T-helper 1 cell treated with Interleukin-12 subunit alpha and Interleukin-12 subunit beta and Interleukin-4 antibody, amounts not matched to agents 30 μg/mL and 1 μg/mL, for 36 hours (primary cell): ENCODE measurements around the gene GJC2.

Experiments used
- H3K27ac Mint-ChIP-seq: one replicate; pipeline ENCODE4 v1.8.0; 2021; ENCODE audit warnings: mild to moderate bottlenecking, mixed read lengths
- H3K27me3 Mint-ChIP-seq: one replicate; pipeline ENCODE4 v1.8.0; 2021; ENCODE audit warnings: low read depth, mixed read lengths
- H3K36me3 Mint-ChIP-seq: one replicate; pipeline ENCODE4 v1.8.0; 2021; ENCODE audit warnings: low read depth, mixed read lengths
- H3K4me1 Mint-ChIP-seq: one replicate; pipeline ENCODE4 v1.8.0; 2021; ENCODE audit warnings: low read depth, mixed read lengths
- H3K4me3 Mint-ChIP-seq: one replicate; pipeline ENCODE4 v1.8.0; 2021; ENCODE audit warnings: mild to moderate bottlenecking, moderate library complexity, mixed read lengths
- H3K9me3 Mint-ChIP-seq: one replicate; pipeline ENCODE4 v1.8.0; 2021; ENCODE audit warnings: mixed read lengths

GJC2 gene

DNA sequence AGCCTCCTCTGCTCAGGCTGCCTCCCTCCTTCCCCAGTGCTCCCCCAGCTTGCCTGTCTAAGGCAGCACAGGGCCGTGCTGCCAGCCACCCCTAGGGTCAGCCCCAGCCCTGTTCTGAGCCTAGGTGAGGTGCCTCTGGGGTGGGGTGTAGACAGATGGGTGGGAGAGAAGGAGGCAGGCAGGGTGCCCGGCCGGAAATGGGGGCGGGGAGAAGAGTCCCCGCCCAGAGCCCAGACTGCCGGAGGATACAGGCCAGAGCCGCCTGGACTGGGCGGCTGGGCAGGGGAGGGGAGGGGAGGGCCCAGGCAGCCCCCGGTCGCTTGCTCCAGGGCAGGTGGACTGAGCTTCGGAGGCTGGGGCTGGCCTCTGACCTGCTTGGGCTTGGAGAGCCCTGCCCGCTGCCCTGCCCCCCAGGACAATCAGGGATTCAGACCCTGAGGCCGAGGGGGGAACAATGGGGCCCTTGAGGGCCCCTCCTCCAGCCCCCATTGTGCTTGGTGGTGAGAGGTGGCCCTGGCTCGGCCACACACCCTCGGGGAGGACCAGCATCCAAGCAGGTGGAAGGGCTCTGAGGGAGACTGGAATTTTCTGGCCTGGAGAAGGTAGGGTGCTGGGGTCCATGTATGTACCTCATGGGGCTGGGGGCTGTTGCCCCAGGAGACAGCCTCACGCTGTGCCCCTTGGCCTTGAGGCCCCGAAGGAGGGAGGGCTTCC, at the start of gene GJC2:
Gene GJC2, plus strand, starts transcription at position 525 of the 714 bp plus-strand sequence. CDS start 7,829 bp downstream, outside the sequence.
- Mint-ChIP-seq H3K9me3 (no peaks in the 10 kb centered on the region), H3K4me1 (peaks cover 1% of the 10 kb centered on the region), H3K4me3 (no peak within 1 kb of the TSS), H3K36me3 (no peaks in the 10 kb centered on the region), H3K27me3 (no peaks in the 10 kb centered on the region), H3K27ac (no peak within 1 kb of the TSS)

DNA sequence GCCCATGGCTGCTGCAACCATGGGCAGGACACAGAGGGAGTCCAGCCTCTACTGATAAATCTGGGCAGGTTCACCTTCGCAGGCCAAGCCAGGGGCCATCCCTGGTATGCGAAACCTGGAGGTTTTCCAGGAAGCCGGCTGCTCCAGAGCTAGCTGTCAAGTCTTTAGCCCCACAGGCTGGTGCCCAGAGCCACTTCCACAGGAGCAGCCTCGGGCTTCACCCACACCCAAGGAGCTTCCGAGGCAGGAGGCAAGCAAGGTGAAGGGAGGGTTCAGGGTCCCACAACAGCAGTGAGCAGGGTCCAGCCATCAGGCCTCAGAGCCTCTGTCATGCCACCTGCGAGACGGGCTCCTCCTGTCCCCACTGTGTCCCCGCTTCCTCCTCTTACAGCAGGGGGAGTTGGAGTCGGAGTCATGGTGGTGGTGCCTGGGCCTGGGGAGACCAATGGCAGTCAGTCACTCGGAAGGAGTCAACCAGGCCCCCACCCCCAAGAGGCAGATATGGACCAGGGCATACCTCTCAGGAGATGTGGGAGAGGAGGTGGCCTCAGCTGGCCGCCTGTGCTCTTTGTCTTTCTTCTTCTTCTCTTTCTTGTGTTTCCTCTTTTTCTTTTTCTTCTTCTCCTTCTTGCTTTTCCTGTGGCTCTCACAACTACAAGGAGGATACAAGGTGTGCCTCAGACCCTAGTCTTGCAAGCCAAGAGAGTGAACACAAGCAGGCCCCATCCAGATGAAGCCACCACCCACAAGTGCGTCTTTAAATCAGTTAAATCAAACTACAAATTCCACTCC, 48.7 kb upstream of the GJC2 start:
- Mint-ChIP-seq H3K4me3 (peak overlapping the region; percentile 58), H3K36me3 (peaks cover 22% of the 10 kb centered on the region), H3K27ac (peak overlapping the region; percentile 75), H3K27me3 (no peaks in the 10 kb centered on the region), H3K9me3 (no peaks in the 10 kb centered on the region), H3K4me1 (peaks cover 9% of the 10 kb centered on the region)

DNA sequence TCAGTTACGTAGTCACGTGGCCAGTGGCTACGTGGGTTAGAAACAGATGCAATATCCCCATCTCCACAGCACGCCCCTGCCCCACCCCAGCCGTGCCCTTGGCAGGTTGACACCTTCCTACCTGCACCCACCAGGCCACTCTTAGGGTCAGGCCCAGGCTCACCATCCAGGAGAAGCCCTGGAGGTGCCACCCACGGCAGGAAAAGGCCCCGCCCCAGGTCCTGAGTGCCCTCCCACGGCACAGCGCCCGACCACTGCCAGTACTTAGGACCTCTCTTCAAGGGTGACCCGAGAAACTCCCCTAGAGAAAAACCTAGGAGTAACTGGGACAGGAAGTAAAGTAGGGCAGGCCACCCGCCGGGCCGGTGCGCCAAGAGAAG, 48.1 kb upstream of the GJC2 start:
- Mint-ChIP-seq H3K27me3 (no peaks in the 10 kb centered on the region), H3K4me1 (peaks cover 9% of the 10 kb centered on the region), H3K27ac (peak overlapping the region; percentile 19), H3K36me3 (peaks cover 21% of the 10 kb centered on the region), H3K9me3 (no peaks in the 10 kb centered on the region), H3K4me3 (peak overlapping the region; percentile 58)

DNA sequence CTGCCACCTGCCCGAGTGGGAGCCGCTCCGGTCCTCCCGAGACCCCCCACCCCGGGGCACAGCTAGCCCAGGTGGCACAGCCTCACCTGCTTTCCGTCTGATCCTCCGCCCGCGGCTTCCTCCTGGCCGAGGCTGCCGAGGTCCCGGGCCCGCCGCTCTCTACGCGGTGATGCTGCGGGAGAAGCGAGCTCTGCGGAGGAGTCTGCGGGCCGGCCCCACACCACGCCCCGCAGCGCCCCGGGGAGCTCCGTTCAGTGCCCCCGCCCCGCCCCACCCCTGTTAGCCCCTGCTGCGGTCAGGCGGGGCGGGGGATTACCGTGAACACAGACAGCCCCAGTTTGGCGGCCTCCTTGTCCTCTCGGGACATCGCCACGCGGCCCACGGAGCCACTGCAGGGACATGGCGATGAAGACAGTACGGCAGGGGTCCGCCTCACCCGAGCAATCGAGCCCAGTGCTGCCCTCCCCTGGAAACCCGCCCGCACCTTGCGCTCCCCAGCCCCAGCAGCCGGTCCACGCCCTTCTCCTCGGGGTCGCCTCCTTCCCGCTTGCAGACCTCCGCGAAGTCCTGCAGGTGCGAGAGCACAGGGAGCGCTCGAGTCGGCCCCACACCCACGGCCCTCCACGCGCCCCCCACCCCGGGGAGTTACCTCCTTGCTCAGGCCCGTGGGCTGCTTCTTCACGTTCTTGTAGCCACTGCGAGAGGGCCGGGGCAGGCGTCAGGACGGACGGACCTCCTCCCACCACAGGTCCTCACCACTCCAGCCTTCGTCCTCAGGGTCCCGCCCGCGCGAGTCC, 47.5 kb upstream of the GJC2 start:
- Mint-ChIP-seq H3K4me1 (peaks cover 9% of the 10 kb centered on the region), H3K4me3 (peak overlapping the region; percentile 78), H3K27ac (peak overlapping the region; percentile 75), H3K36me3 (peaks cover 21% of the 10 kb centered on the region), H3K27me3 (no peaks in the 10 kb centered on the region), H3K9me3 (no peaks in the 10 kb centered on the region)

DNA sequence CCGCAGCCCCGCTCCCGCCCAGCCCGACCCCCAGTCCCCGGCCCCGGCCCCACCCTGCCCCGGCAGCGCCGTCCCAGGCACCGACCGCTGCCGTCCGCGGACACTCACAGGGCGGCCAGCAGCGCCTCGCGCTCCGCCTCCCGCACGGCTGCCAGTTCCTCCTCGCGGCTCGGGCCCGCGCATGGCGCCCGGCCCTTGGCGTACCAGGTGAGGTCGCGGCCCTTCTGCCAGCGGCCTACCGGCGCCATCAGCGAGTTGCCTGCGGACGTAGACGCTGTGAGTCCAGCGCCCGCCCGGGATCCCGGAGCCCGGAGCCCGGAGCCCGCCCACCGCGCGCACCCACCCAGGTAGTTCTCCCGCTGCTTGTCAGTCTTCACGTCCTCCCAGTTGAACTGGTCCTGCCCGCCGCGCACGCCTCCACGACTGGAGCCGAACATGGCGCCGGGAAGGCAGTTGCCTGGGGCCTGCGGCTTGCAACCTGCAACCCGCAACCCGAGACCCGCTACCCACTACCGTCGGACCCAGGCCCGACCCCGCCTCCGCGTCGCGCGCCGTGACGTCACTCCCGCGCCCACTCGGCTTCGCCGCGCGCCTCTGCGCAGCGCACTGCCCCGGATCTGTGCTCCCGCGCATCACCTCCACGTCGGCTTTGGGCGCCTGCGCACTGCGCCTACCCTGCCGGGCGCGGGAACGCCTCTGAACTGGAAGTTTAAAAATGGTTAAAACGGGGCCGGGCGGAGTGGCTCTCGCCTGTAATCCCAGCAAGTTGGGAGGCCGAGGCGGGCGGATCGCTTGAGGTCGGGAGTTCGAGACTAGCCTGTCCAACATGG, 46.7 kb upstream of the GJC2 start, which contains the start of gene C1orf35:
Gene C1orf35, minus strand, starts transcription at position 535 of the 830 bp plus-strand sequence. Its CDS starts 98 bp downstream, at position 437.
- H3K36me3 Mint-ChIP-seq, result peaks cover 17% of the 10 kb centered on the region
- H3K4me3 Mint-ChIP-seq, result peak within 1 kb of the TSS; percentile 93
- H3K4me1 Mint-ChIP-seq, result peaks cover 9% of the 10 kb centered on the region
- peak within 1 kb of the TSS; percentile 92 for H3K27ac Mint-ChIP-seq
- H3K9me3 Mint-ChIP-seq, result no peaks in the 10 kb centered on the region
- no peaks in the 10 kb centered on the region for H3K27me3 Mint-ChIP-seq

DNA sequence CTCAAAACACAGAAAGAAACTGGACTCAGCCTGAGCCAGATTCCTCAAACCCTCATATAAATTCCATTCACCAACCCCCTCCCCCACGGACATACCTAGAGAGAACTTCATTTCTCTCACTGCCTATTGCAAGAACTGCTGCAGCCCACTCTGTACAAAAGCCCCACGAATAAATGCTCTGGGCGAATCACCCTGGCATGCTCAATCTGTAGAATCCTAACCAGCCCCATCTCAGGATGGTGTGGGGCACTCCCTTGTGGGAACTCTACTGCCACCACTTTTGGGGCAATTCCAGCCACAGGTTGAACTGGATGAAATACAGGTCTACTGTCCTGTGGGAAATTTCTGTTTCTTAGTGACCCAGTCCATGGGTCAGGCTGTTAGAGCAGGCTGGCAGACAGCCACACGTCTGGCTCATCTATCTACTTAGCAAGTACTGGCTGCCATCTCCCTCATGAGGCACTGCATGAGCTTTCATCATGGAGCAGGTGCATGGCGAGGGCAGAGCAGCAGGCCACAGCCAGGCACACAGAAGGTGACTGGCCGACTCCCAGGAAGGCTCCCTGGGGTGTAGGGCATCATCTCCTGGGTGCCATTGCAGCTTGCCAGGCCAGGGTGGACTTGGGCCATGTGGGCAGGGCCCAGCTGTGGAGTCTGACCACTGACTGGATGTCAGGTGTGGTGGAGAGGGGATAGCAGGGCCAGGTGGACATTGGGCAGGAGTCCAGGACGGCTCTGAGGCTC, 45.0 kb upstream of the GJC2 start:
- H3K4me3 Mint-ChIP-seq, result peak overlapping the region; percentile 93
- H3K27me3 Mint-ChIP-seq, result no peaks in the 10 kb centered on the region
- no peaks in the 10 kb centered on the region for H3K9me3 Mint-ChIP-seq
- peak overlapping the region; percentile 43 for H3K27ac Mint-ChIP-seq
- H3K36me3 Mint-ChIP-seq, result peaks cover 6% of the 10 kb centered on the region
- H3K4me1 Mint-ChIP-seq, result peaks cover 14% of the 10 kb centered on the region

DNA sequence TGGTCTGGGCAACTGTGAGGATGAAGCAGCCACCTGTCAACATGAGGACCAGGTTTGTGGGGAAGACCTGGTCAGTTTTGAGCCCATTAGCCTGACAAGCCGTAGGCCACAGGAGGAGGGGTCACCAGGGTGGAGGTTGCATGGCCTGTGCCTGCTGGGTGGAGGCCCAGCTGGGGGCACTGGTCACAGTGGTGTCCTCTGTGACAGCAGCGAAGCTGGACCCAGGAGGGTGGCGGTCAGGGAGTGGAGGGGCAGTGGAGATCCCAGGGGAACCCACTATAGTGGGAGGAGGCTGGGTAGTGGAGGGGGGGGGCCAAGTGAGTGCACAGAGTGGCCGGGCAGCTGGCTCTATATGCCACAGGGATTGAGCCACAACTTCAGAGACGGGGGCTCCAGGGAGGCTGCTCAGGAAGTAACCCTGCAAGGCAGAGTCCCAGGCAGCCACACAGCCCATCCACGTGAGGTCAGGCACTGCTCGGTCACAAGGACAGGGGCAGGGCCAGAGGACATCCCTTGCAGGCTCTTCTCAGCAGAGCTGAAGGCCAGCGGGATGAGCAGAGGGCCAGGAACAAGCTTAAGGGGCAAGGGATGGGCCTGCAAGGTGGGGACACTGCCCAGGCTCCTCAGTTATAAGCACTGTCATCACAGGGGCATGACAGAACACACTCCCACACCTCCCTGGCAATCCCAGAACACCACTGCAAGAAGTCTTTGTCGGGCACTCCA, 44.3 kb upstream of the GJC2 start:
- Mint-ChIP-seq H3K27ac (no peak overlapping the region), H3K4me3 (no peak overlapping the region), H3K9me3 (no peaks in the 10 kb centered on the region), H3K36me3 (peaks cover 3% of the 10 kb centered on the region), H3K4me1 (peaks cover 20% of the 10 kb centered on the region), H3K27me3 (no peaks in the 10 kb centered on the region)

DNA sequence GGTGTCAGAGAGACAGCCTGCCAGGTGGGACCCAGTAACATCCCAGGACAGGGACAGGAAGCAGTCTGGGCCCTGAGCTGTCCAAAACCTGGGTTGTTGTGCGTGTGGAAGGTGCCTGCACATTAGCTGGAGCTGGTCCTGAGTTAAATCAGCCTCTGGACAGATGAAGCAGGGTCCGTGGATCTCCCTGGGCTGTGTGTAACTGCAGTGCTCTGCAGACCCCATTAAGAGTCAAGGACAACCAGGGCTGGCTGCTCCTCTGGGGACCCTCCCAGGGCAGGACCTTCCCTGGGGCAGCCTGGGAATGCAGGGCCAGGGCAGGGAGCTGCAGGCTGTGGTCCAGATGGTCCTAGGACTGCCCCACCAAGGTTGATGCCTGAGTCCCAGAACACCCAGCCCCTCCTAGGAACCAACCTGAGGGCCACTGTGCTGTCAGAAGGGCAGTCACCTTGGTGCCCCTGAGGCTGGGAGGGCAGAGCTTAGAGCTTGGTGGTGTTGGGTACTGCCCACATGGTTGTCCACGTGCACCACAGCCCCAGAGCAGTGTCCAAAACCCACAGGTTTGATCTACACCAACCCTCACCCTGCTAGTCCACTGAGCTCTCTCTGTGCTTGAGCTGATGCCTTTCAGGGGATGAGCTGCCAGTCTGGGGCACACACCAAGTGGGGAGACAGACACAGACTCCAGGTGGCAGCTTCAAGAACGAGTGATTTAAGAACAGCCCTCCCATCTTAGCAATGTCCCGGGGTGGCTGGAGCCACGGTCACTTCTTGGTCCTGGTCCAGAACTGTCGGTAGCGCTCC, 43.5 kb upstream of the GJC2 start:
- Mint-ChIP-seq H3K36me3 (peaks cover 3% of the 10 kb centered on the region), H3K4me3 (peak overlapping the region; percentile 10), H3K9me3 (no peaks in the 10 kb centered on the region), H3K27ac (no peak overlapping the region), H3K4me1 (peaks cover 20% of the 10 kb centered on the region), H3K27me3 (no peaks in the 10 kb centered on the region)

DNA sequence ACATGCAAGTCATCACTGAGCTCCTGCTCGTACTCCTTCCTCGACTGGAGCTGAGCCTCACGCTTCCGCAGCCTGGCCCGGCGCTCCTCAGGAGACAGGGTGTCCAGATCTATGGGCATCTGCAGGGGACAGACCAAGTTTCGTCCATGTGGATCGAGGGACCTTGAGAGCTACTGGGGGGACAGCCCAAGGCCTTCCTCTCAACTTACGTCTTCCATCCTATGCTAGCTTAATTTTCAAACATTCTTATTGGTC, 43.0 kb upstream of the GJC2 start:
- H3K27me3 Mint-ChIP-seq, result no peaks in the 10 kb centered on the region
- peaks cover 3% of the 10 kb centered on the region for H3K36me3 Mint-ChIP-seq
- peaks cover 17% of the 10 kb centered on the region for H3K4me1 Mint-ChIP-seq
- H3K9me3 Mint-ChIP-seq, result no peaks in the 10 kb centered on the region
- H3K27ac Mint-ChIP-seq, result no peak overlapping the region
- no peak overlapping the region for H3K4me3 Mint-ChIP-seq

DNA sequence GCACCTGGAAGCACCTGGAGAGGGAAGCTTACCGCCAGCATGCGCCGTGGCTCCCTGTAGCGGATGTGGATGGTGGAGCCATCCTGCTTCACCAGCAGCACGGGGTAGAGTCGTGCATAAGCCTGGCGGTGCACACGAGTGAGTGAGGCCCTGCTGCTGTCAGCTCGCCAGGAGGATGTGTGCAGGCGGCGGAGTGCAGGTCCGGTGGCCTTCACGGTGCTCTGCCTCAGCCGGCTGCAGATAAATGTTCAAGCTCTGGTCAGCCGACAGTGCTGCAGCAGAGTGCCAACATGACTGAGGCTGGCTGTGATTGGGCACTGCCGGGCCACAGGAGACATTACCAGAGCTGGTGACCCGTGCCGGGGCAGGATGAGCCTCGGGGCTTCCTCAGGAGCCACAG, 42.1 kb upstream of the GJC2 start:
- Mint-ChIP-seq H3K27ac (no peak overlapping the region), H3K4me1 (peaks cover 20% of the 10 kb centered on the region)

DNA sequence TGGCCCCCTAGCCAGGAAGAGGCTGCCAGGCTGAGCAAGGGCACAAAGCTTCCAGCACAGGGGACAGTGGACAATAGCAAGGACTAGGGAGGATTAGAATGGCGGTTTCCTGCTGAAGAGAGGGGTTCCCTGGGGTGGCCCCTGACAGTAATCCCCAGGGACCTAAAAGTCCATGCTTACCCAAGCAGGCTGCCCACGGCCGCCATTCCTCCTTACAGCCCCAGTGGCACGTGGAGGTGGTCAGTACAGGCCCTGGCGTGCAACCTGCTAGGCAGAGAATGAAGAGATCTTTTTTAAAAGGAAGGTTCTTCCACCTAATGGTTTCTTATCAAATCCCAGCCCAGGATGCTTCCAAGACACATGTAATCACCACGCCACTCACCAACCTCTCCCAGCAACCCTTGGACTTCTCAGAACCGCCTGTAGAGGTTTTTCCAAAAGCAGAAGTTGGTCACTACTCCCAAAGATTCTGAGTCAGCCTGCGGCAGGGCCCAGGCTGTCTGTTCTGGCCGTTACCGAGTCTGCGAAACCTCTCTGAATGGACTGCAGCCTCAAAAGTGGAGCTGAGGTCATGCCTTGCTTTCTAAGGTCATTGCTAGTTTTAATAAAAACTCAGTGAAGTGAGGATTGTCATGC, 41.6 kb upstream of the GJC2 start:
- Mint-ChIP-seq H3K4me3 (peak overlapping the region; percentile 89), H3K27ac (peak overlapping the region; percentile 94), H3K9me3 (no peaks in the 10 kb centered on the region), H3K4me1 (peaks cover 20% of the 10 kb centered on the region), H3K27me3 (no peaks in the 10 kb centered on the region), H3K36me3 (peaks cover 3% of the 10 kb centered on the region)

More for the DNA sequence above, 42.1 kb upstream of the GJC2 start:
- Mint-ChIP-seq H3K27me3 (no peaks in the 10 kb centered on the region), H3K9me3 (no peaks in the 10 kb centered on the region), H3K36me3 (peaks cover 3% of the 10 kb centered on the region), H3K4me3 (peak overlapping the region; percentile 89)

DNA sequence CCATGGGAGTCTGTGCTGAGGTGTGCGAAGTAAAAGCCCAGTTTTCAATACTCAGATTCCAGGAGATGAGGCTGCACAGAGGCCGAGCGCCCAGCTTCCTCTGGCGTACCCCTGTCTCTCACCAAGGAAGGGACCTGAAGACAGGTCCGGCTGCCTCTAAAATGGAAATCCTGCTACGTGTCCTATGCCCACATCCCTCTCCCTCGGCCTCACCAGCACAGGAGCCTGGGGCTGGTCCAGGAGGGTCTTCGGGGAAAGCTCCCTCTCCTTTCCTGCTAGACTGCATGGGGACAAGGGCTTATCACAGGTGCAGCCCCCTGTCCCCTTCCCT, 41.0 kb upstream of the GJC2 start:
- peak overlapping the region; percentile 89 for H3K4me3 Mint-ChIP-seq
- peaks cover 2% of the 10 kb centered on the region for H3K36me3 Mint-ChIP-seq
- H3K27me3 Mint-ChIP-seq, result no peaks in the 10 kb centered on the region
- peaks cover 20% of the 10 kb centered on the region for H3K4me1 Mint-ChIP-seq
- no peaks in the 10 kb centered on the region for H3K9me3 Mint-ChIP-seq
- H3K27ac Mint-ChIP-seq, result peak overlapping the region; percentile 94
